Immature natural killer cell (primary cell): ENCODE results near the gene NBPF12. TPM values are rescaled to one million over a fixed set of nuclear protein-coding genes. Genes with fewer than 3 reads are reported as not detected.
"Not testable (repeated sequence)": the region's sequence is repeated elsewhere in the genome, so short reads cannot be mapped to it uniquely, and the experiment has no call there.

Experiments used
- DNase-seq, 3 donors: peaks; one replicate each; pipeline ENCODE4 v3.0.0; 2022; ENCODE audit warnings: mixed read lengths in 1 of 3
- H3K27ac Mint-ChIP-seq, 6 donors: one replicate each; pipeline ENCODE4 v1.8.0; 2020; ENCODE audit warnings: mixed read lengths in 6 of 6, mild to moderate bottlenecking in 5 of 6, inconsistent platforms in 4 of 6, moderate library complexity in 3 of 6
- H3K27me3 Mint-ChIP-seq, 3 donors: one replicate each; pipeline ENCODE4 v1.8.0; 2020 to 2021; ENCODE audit warnings: low read depth in 3 of 3, mild to moderate bottlenecking in 3 of 3, mixed read lengths in 3 of 3, moderate library complexity in 3 of 3, inconsistent platforms in 1 of 3
- H3K36me3 Mint-ChIP-seq, 3 donors: one replicate each; pipeline ENCODE4 v1.8.0; 2020; ENCODE audit warnings: mixed read lengths in 3 of 3, inconsistent platforms in 2 of 3, mild to moderate bottlenecking in 2 of 3
- H3K4me1 Mint-ChIP-seq, 2 donors: one replicate each; pipeline ENCODE4 v1.8.0; 2020; ENCODE audit warnings: inconsistent platforms in 2 of 2, mild to moderate bottlenecking in 2 of 2, mixed read lengths in 2 of 2, moderate library complexity in 1 of 2
- H3K4me3 Mint-ChIP-seq, 5 donors: one replicate each; pipeline ENCODE4 v1.8.0; 2020; ENCODE audit warnings: mild to moderate bottlenecking in 5 of 5, mixed read lengths in 5 of 5, inconsistent platforms in 3 of 5, moderate library complexity in 3 of 5
- H3K9me3 Mint-ChIP-seq, 6 donors: one replicate each; pipeline ENCODE4 v1.8.0; 2020; ENCODE audit warnings: mild to moderate bottlenecking in 6 of 6, mixed read lengths in 6 of 6, inconsistent platforms in 4 of 6, moderate library complexity in 3 of 6
- polyA plus RNA-seq, 3 donors: library from polyadenylated mRNA; unstranded; fragments of 300-500 nt; fragmentation: Illumina TruSeq; gene quantifications; one replicate each; pipeline ENCODE4 v1.2.3, GENCODE V29; 2021

Gene NBPF12, protein sequence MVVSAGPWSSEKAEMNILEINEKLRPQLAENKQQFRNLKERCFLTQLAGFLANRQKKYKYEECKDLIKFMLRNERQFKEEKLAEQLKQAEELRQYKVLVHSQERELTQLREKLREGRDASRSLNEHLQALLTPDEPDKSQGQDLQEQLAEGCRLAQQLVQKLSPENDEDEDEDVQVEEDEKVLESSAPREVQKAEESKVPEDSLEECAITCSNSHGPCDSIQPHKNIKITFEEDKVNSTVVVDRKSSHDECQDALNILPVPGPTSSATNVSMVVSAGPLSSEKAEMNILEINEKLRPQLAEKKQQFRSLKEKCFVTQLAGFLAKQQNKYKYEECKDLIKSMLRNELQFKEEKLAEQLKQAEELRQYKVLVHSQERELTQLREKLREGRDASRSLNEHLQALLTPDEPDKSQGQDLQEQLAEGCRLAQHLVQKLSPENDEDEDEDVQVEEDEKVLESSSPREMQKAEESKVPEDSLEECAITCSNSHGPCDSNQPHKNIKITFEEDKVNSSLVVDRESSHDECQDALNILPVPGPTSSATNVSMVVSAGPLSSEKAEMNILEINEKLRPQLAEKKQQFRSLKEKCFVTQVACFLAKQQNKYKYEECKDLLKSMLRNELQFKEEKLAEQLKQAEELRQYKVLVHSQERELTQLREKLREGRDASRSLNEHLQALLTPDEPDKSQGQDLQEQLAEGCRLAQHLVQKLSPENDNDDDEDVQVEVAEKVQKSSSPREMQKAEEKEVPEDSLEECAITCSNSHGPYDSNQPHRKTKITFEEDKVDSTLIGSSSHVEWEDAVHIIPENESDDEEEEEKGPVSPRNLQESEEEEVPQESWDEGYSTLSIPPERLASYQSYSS (N-terminal part only)
- 1 to 10 TPM in 1 of 3 donors, under 1 TPM in 1, not detected in 1; 0.71 to 5.0 TPM for polyA plus RNA-seq

- Mint-ChIP-seq H3K4me3 (peak within 1 kb of the TSS; percentile 92 to 96 (median 95)), H3K27ac (peak within 1 kb of the TSS; percentile 80 to 96 (median 90)), H3K4me1 (peaks cover 22 to 32% of the 10 kb centered on the region in 2 donors)
- DNase-seq: peak; percentile 74 to 81 (median 78)
- not testable (repeated sequence) for H3K36me3 Mint-ChIP-seq, H3K27me3 Mint-ChIP-seq, H3K9me3 Mint-ChIP-seq
Measured at GRCh38 chr1:146938242-146938902, at the start of gene NBPF12. Gene NBPF12 (plus strand): TSS chr1:146938324. CDS start chr1:146960144, 21,820 bp downstream.

DNA sequence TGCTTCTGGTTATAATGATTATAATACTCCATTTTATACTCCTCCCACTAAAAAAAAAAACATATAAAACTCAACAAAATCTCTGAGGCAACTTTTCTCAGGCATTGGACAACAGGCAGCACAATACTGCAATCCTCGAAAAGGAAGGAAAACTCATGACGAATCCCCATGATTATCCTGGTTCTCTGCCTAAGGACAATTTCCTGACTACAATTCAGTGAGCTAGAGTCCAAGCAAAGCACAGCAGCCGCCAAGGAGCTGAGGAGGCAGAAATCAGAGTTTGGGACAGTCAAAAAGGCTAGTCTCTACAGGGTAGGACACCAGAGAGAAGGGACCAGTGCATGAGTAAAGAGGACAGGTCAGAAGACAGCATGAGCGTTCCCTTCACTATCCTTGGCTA, 46.8 kb upstream of the NBPF12 start:
- H3K9me3 Mint-ChIP-seq, H3K27ac Mint-ChIP-seq, H3K4me3 Mint-ChIP-seq, H3K36me3 Mint-ChIP-seq, H3K4me1 Mint-ChIP-seq, DNase-seq, H3K27me3 Mint-ChIP-seq: not testable (repeated sequence)

DNA sequence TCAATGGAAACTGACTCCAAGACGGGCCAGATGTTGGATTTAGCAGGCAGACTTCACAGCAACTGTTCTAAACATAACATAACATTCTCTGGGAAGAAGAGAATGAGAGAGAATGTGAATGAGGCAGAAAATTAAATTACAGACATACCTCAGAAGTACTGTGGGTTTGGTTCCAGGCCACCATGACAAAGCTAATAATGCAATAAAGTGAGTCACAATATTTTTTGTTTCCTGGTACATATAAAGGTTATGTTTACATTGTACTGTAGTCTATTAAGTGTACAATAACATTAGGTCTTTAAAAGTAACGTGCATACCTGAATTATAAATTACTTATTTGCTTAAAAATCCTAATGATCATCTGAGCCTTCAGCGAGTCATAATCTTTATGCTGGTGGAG, 45.8 kb upstream of the NBPF12 start:
- H3K4me3 Mint-ChIP-seq, H3K9me3 Mint-ChIP-seq, H3K27ac Mint-ChIP-seq, H3K27me3 Mint-ChIP-seq, H3K4me1 Mint-ChIP-seq, H3K36me3 Mint-ChIP-seq, DNase-seq: not testable (repeated sequence)

DNA sequence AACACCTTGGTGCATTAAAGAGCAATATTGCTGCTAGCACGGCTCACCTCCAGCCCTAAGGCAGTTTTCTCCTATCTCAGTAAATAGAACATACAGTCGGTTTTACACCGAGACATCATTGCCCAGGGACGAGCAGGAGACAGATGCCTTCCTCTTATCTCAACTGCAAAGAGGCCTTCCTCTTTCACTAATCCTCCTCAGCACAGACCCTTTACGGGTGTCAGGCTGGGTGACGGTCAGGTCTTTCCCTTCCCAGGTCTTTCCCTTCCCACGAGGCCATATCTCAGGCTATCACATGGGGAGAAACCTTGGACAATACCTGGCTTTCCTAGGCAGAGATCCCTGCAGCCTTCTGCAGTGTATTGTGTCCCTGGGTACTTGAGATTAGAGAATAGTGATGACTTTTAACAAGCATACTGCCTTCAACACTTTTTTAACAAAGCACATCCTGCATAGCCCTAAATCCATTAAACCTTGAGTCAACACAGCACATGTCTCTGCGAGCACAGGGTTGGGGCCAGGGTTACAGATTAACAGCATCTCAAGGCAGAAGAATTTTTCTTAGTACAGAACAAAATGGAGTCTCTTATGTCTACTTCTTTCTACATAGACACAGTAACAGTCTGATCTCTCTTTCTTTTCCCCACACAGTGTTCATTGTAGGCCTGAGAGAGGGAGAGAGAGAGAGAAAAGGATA, 30.4 kb upstream of the NBPF12 start:
- H3K36me3 Mint-ChIP-seq, DNase-seq, H3K27ac Mint-ChIP-seq, H3K9me3 Mint-ChIP-seq, H3K27me3 Mint-ChIP-seq, H3K4me1 Mint-ChIP-seq, H3K4me3 Mint-ChIP-seq: not testable (repeated sequence)

DNA sequence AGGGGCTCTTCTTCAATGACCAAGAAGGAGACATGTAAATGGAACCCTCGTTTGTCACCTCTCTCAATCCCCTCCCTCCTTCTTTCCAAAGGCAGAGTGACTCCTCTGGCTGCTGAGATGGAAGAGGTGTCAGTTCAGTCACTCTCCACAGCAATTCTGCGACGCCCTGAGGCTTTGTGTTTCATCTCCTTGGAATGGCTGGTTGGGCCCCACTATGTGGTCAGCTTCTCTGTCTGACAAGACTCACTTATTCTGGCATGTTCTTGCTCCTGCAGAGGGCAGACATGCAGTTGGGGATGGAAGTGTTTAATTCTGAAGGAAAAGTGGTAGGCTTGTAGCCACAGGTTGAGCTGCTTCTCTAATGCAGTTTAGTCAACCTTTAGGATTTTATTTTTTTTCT, 25.1 kb upstream of the NBPF12 start:
- H3K27me3 Mint-ChIP-seq, H3K9me3 Mint-ChIP-seq, H3K4me3 Mint-ChIP-seq, DNase-seq, H3K36me3 Mint-ChIP-seq, H3K27ac Mint-ChIP-seq, H3K4me1 Mint-ChIP-seq: not testable (repeated sequence)

GRCh38 chr1:146920811-146921210, 17.3 kb upstream of the NBPF12 start:
- not testable (repeated sequence) for H3K4me1 Mint-ChIP-seq, H3K4me3 Mint-ChIP-seq, H3K9me3 Mint-ChIP-seq, H3K27me3 Mint-ChIP-seq, H3K27ac Mint-ChIP-seq, DNase-seq, H3K36me3 Mint-ChIP-seq

DNA sequence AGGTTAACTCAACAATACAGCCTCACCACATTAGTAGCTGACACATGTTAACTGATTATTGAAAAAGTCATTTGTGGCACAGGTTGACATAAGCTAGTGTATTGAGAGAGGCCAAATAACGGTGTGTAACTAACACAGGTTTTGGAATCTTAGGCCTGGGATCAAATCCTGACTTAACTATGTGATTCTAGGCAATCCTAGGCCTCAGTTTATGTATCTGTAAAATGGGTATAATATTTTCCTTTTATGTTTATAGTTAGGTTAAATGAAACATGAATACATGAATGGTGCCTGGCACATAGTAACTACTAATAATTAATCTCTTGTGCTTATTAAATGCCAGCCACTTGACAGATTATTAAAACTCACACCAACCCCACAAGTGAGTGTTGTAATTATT, 15.5 kb upstream of the NBPF12 start:
- H3K27me3 Mint-ChIP-seq, H3K4me3 Mint-ChIP-seq, H3K27ac Mint-ChIP-seq, H3K9me3 Mint-ChIP-seq, H3K36me3 Mint-ChIP-seq, H3K4me1 Mint-ChIP-seq, DNase-seq: not testable (repeated sequence)

GRCh38 chr1:146924106-146924505, 14.0 kb upstream of the NBPF12 start:
- H3K4me1 Mint-ChIP-seq, DNase-seq, H3K4me3 Mint-ChIP-seq, H3K27ac Mint-ChIP-seq, H3K27me3 Mint-ChIP-seq, H3K9me3 Mint-ChIP-seq, H3K36me3 Mint-ChIP-seq: not testable (repeated sequence)

GRCh38 chr1:146926413-146926812, 11.7 kb upstream of the NBPF12 start:
- not testable (repeated sequence) for H3K27me3 Mint-ChIP-seq, H3K36me3 Mint-ChIP-seq, H3K4me3 Mint-ChIP-seq, H3K9me3 Mint-ChIP-seq, DNase-seq, H3K4me1 Mint-ChIP-seq, H3K27ac Mint-ChIP-seq

- H3K4me1 Mint-ChIP-seq: peaks cover 3 to 15% of the 10 kb centered on the region in 2 donors
- not testable (repeated sequence) for H3K36me3 Mint-ChIP-seq, DNase-seq, H3K27me3 Mint-ChIP-seq, H3K9me3 Mint-ChIP-seq, H3K4me3 Mint-ChIP-seq, H3K27ac Mint-ChIP-seq
Measured at GRCh38 chr1:146930225-146930624, 7.9 kb upstream of the NBPF12 start.

DNA sequence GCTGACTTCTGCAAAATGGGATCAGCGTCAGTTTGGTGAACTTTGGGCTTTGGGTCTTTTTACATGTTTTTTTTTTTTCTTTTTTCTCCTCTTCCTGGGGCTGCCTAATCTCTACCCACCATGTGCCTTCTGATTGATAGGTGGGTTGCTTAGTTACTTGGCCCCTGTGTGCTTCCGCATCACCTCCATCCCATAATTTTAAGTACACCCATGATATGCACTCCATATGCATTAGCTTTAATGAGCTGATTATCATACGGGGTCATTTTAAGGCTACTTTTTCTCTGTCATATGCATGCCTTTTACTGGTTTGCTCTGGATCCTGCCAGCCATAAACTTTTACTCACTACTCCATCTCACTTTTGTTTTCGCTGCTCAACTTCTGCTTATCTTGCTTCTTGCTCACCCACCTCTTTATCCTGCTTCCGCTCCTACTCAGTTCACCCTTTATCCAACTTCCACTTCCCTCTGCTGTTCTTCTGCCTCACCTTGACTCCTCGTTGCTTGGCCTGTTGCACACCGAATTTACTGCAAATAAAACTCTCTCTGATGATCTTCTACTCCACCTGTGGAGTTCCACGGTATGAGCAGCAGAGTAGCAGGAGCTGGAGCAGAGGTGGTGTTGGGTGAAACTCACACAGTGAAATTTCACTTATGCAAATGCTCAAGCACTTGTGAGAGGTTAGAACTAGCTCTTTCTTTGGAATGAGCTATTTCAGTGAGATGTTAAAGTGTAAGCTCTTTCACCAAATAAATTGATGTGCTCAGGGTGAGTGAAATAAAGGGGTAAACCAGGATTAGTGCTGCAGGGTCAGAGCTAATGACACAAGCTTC, 3.5 kb upstream of the NBPF12 start:
- not testable (repeated sequence) for DNase-seq, H3K27me3 Mint-ChIP-seq, H3K27ac Mint-ChIP-seq, H3K36me3 Mint-ChIP-seq, H3K9me3 Mint-ChIP-seq
- Mint-ChIP-seq H3K4me1 (peaks cover 13 to 26% of the 10 kb centered on the region in 2 donors), H3K4me3 (peak overlapping the region in 1 of 5 donors; percentile 33)

GRCh38 chr1:146937462-146937861, 662 bp upstream of the NBPF12 start:
- H3K9me3 Mint-ChIP-seq, H3K36me3 Mint-ChIP-seq, H3K27me3 Mint-ChIP-seq: not testable (repeated sequence)
- peak overlapping the region; percentile 77 to 96 (median 80) for H3K4me3 Mint-ChIP-seq
- DNase-seq: peak; percentile 21 to 54 (median 25)
- H3K4me1 Mint-ChIP-seq: peaks cover 22 to 32% of the 10 kb centered on the region in 2 donors
- peak overlapping the region in 5 of 6 donors; percentile 27 to 83 (median 67) for H3K27ac Mint-ChIP-seq
